ENCODE measurements around the gene MEGF8. TPM values are rescaled to one million over a fixed set of nuclear protein-coding genes. Genes with fewer than 3 reads are reported as not detected.

Gene MEGF8
- total and polyA plus RNA-seq, 2 donors (not counting 3 experiments of a cell fraction or from before 2014, with no cell fraction given) = 20.6 to 39.6 TPM

DNA sequence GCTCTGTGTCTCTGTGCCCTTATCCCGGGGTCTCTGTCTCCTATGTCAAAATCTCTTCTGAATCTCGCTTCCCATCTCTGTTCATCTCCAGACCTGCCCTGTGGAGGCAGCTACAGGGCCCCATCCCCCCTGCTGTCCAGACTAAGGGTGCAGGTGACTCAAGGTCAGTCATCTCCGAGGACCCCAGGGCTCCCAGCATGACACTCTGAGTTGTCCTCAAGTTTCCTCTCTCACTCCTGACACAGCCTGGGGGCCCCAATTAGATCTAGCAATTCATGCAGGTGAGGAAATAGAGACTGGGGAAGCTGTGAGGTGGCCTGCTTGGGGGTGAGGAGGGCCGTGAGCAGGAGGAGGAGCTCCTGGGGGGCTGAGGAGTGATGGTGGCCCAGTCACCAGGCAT is 66.7 kb downstream of the MEGF8 start:
- no peaks in the 10 kb centered on the region for H4K20me1 ChIP-seq (replicated peaks; ENCODE audit: control insufficient read depth, extremely low read depth, insufficient read depth, low read length)
- H3K9me3 ChIP-seq (replicated peaks; ENCODE audit: control insufficient read depth, insufficient read depth, low read length) = no peaks in the 10 kb centered on the region
- DNase-seq (ENCODE audit: low read depth, low spot score) (no peak), FAIRE-seq (no peak)
- no peak overlapping the region for H3K4me3 ChIP-seq (replicated peaks in 1 of 3; ENCODE audit: insufficient read depth in 1 of 3, low read depth in 1 of 3, low read length in 3 of 3)
- dilution Hi-C loops (cut with MboI; ENCODE audit: extremely low pct_ligation_motif_present, low sequenced_read_pairs) (no loop called here), intact Hi-C loops (cut with micrococcal nuclease) (no loop called here)
- no peak overlapping the region for H3K27ac ChIP-seq (ENCODE audit: insufficient read depth, low read depth, low read length)
- H3K36me3 ChIP-seq (ENCODE audit: control insufficient read depth in 2 of 2, extremely low read depth in 1 of 2, insufficient read depth in 2 of 2, low read length in 2 of 2) = no peaks in the 10 kb centered on the region
- H3K4me1 ChIP-seq (ENCODE audit: control insufficient read depth, extremely low read depth, insufficient read depth, low read length) = peaks cover 8% of the 10 kb centered on the region
- H3K9ac ChIP-seq (replicated peaks; ENCODE audit: extremely low read depth, insufficient read depth, low read length) = no peak overlapping the region
- BruUV-seq (replicated peaks) = no TSS peak
- no peak overlapping the region for H3K4me2 ChIP-seq (ENCODE audit: insufficient read depth, low read length)
- H3K9me1 ChIP-seq (replicated peaks; ENCODE audit: control insufficient read depth, extremely low read depth, insufficient read depth, low read length) = no peaks in the 10 kb centered on the region
- TF ChIP-seq GATA2 (IDR thresholded peaks at IDR 0.05; ENCODE audit: insufficient read depth, insufficient read length, low read depth, low read length) (no peak), POLR2AphosphoS5 (IDR thresholded peaks at IDR 0.05; ENCODE audit: insufficient read depth, low read depth, low read length) (no peak), JUN (IDR thresholded peaks at IDR 0.05; ENCODE audit: borderline replicate concordance, insufficient read depth, insufficient read length, low read depth) (no peak)
- TF ChIP-seq, protein P1, sequence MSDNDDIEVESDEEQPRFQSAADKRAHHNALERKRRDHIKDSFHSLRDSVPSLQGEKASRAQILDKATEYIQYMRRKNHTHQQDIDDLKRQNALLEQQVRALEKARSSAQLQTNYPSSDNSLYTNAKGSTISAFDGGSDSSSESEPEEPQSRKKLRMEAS (IDR thresholded peaks at IDR 0.05; ENCODE audit: insufficient read depth, insufficient read length) = no peak
- peaks cover 12 to 20% of the 10 kb centered on the region in 2 experiments for H3K27me3 ChIP-seq (ENCODE audit: control insufficient read depth in 2 of 2, insufficient read depth in 2 of 2, low read length in 2 of 2)
- no peaks in the 10 kb centered on the region for H3K79me2 ChIP-seq (ENCODE audit: control insufficient read depth, insufficient read depth, low read length)
- ChIA-PET POLR2A (no interaction called here), CTCF (interaction anchor here (1.4 kb wide), 1 partner anchor 9 kb away, joined by 5 read pairs; no protein-coding TSS in a partner anchor)
- H2AFZ ChIP-seq (ENCODE audit: low read depth, low read length) = no peak overlapping the region

DNA sequence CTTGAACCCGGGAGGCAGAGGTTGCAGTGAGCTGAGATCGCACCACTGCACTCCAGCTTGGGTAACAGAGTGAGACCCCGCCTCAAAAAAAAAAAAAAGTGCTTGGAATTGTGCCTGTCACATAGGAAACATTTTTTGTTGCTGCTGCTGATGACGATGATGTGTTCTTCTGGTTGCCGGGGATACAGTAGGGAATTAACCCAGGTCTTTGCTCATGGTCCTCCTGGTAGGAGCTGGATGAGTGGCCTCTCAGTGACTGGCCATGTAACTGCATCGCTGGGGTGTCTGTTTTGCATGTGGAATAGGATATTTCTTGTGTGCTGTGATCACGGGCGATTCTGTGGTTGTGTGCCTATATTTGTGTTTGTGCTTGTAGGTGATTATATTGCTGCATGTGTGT is 69.3 kb downstream of the MEGF8 start:
- CTCF ChIA-PET = no interaction called here
- no peak for DNase-seq (ENCODE audit: low read depth, low spot score)

More for the DNA sequence above, 69.3 kb downstream of the MEGF8 start:
- no peak overlapping the region for H3K4me3 ChIP-seq (replicated peaks in 1 of 3; ENCODE audit: insufficient read depth in 1 of 3, low read depth in 1 of 3, low read length in 3 of 3)
- H3K4me2 ChIP-seq (ENCODE audit: insufficient read depth, low read length) = no peak overlapping the region
- H3K36me3 ChIP-seq (ENCODE audit: control insufficient read depth in 2 of 2, extremely low read depth in 1 of 2, insufficient read depth in 2 of 2, low read length in 2 of 2) = no peaks in the 10 kb centered on the region
- no TSS peak for BruUV-seq (replicated peaks)
- FAIRE-seq = no peak
- no peaks in the 10 kb centered on the region for H3K9me3 ChIP-seq (replicated peaks; ENCODE audit: control insufficient read depth, insufficient read depth, low read length)
- POLR2A ChIA-PET = no interaction called here
- H3K79me2 ChIP-seq (ENCODE audit: control insufficient read depth, insufficient read depth, low read length) = peaks cover 6% of the 10 kb centered on the region
- H3K9ac ChIP-seq (replicated peaks; ENCODE audit: extremely low read depth, insufficient read depth, low read length) = no peak overlapping the region
- no peaks in the 10 kb centered on the region for H4K20me1 ChIP-seq (replicated peaks; ENCODE audit: control insufficient read depth, extremely low read depth, insufficient read depth, low read length)
- H3K27me3 ChIP-seq (ENCODE audit: control insufficient read depth in 2 of 2, insufficient read depth in 2 of 2, low read length in 2 of 2) = peaks cover 12 to 14% of the 10 kb centered on the region in 2 experiments
- intact Hi-C loops (cut with micrococcal nuclease) (loop anchor here (5.0 kb wide), 1 partner anchor 262 kb away; the partner anchor contains the start of gene POU2F2), dilution Hi-C loops (cut with MboI; ENCODE audit: extremely low pct_ligation_motif_present, low sequenced_read_pairs) (no loop called here)
- TF ChIP-seq FOS (IDR thresholded peaks at IDR 0.05; ENCODE audit: borderline replicate concordance, insufficient read depth, low read length) (no peak), MYC (IDR thresholded peaks at IDR 0.05; ENCODE audit: low read depth, low read length) (no peak), EZH2 (IDR thresholded peaks at IDR 0.05; ENCODE audit: borderline replicate concordance, low read depth, low read length, severe bottlenecking) (no peak), JUN (IDR thresholded peaks at IDR 0.05; ENCODE audit: borderline replicate concordance, insufficient read depth, insufficient read length, low read depth) (no peak), POLR2AphosphoS5 (IDR thresholded peaks at IDR 0.05; ENCODE audit: insufficient read depth, low read depth, low read length) (no peak), GATA2 (IDR thresholded peaks at IDR 0.05; ENCODE audit: insufficient read depth, insufficient read length, low read depth, low read length) (no peak), POLR2A (IDR thresholded peaks at IDR 0.05; ENCODE audit: low read depth, low read length) (no peak)
- TF ChIP-seq, protein P1 (IDR thresholded peaks at IDR 0.05; ENCODE audit: insufficient read depth, insufficient read length) = no peak
- TF ChIP-seq, protein P2, sequence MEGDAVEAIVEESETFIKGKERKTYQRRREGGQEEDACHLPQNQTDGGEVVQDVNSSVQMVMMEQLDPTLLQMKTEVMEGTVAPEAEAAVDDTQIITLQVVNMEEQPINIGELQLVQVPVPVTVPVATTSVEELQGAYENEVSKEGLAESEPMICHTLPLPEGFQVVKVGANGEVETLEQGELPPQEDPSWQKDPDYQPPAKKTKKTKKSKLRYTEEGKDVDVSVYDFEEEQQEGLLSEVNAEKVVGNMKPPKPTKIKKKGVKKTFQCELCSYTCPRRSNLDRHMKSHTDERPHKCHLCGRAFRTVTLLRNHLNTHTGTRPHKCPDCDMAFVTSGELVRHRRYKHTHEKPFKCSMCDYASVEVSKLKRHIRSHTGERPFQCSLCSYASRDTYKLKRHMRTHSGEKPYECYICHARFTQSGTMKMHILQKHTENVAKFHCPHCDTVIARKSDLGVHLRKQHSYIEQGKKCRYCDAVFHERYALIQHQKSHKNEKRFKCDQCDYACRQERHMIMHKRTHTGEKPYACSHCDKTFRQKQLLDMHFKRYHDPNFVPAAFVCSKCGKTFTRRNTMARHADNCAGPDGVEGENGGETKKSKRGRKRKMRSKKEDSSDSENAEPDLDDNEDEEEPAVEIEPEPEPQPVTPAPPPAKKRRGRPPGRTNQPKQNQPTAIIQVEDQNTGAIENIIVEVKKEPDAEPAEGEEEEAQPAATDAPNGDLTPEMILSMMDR (IDR thresholded peaks at IDR 0.05; ENCODE audit: extremely low read depth in 1 of 2, insufficient read depth in 1 of 2, low read depth in 1 of 2, low read length in 2 of 2) = no peak
- H3K27ac ChIP-seq (ENCODE audit: insufficient read depth, low read depth, low read length) = no peak overlapping the region
- no peaks in the 10 kb centered on the region for H3K9me1 ChIP-seq (replicated peaks; ENCODE audit: control insufficient read depth, extremely low read depth, insufficient read depth, low read length)
- peaks cover 17% of the 10 kb centered on the region for H3K4me1 ChIP-seq (ENCODE audit: control insufficient read depth, extremely low read depth, insufficient read depth, low read length)
- no peak overlapping the region for H2AFZ ChIP-seq (ENCODE audit: low read depth, low read length)

Data from endothelial cell of umbilical vein (primary cell).